Kidney (tissue), 14 donors: ENCODE measurements around the gene NDUFB4. TPM values are rescaled to one million over a fixed set of nuclear protein-coding genes. Genes with fewer than 3 reads are reported as not detected.
A peak's percentile ranks its signal among the peaks of the same experiment; 100 is the strongest.

Experiments
- DNase-seq, 5 donors: peaks; one replicate each; pipeline ENCODE4 v3.0.0-alpha.2; 2013 to 2020
- FAIRE-seq: peaks from 2 replicates; lab custom pipeline; 2012; peaks lifted over from hg19 to GRCh38; lab: Jason Lieb, UNC
- H3K27ac ChIP-seq, 2 donors: one replicate each; pipeline ENCODE4 v1.7.0; 2013; ENCODE audit warnings: low read depth in 2 of 2, low read length in 2 of 2, inconsistent platforms in 1 of 2
- H3K27me3 ChIP-seq: one replicate; pipeline ENCODE4 v1.7.1; 2013; ENCODE audit warnings: low read length, inconsistent platforms; ENCODE audit not compliant: control insufficient read depth, insufficient read depth
- H3K36me3 ChIP-seq, 3 donors: one replicate each; pipeline versions ENCODE4 v1.7.0 to v1.7.1; 2013; ENCODE audit warnings: low read length in 3 of 3, control low read depth in 1 of 3, inconsistent platforms in 1 of 3; ENCODE audit not compliant: insufficient read depth in 3 of 3, control insufficient read depth in 2 of 3
- H3K4me1 ChIP-seq, 3 donors: one replicate each; pipeline versions ENCODE4 v1.7.0 to v1.7.1; 2013; ENCODE audit warnings: low read length in 3 of 3, inconsistent platforms in 1 of 3, low read depth in 1 of 3; ENCODE audit not compliant: control insufficient read depth in 2 of 3, insufficient read depth in 2 of 3
- H3K4me3 ChIP-seq, 3 donors: one replicate each; pipeline versions ENCODE4 v1.7.0 to v1.8.1; 2013; ENCODE audit warnings: low read length in 3 of 3, control low read depth in 1 of 3, inconsistent platforms in 1 of 3
- H3K9ac ChIP-seq, 3 donors: one replicate each; pipeline versions ENCODE4 v1.7.0 to v1.7.1; 2013; ENCODE audit warnings: low read length in 3 of 3, control low read depth in 1 of 3, inconsistent platforms in 1 of 3
- H3K9me3 ChIP-seq, 3 donors: one replicate each; pipeline versions ENCODE4 v1.7.0 to v1.7.1; 2013; ENCODE audit warnings: low read length in 3 of 3, control low read depth in 1 of 3, inconsistent platforms in 1 of 3; ENCODE audit not compliant: control insufficient read depth in 2 of 3, insufficient read depth in 1 of 3
- intact Hi-C: fragments of 100-400 bp; cut with DNase I; formaldehyde crosslinking; loops from one replicate; pipeline ENCODE4 v1.11.1; 2022
- polyA plus RNA-seq: library from polyadenylated mRNA; stranded (reverse); fragments of 350-450 nt; fragmentation: Illumina TruSeq; extraction: RNeasy Lipid Tissue Mini Kit (QIAGEN cat#74804); gene quantifications from one replicate; pipeline ENCODE4 v1.2.3, GENCODE V29; 2014; ENCODE audit warnings: low read depth, low replicate concordance; ENCODE audit not compliant: insufficient read depth
- total RNA-seq: library from RNA; stranded (reverse); fragmentation: NEBNext Ultra II Directional; extraction: Animal tissue kit (Norgen Biotek cat#: 25700); gene quantifications from one replicate; pipeline ENCODE4 v1.2.1, GENCODE V29; 2021
- TF ChIP-seq, protein P1 (sequence below): IDR thresholded peaks from 3 replicates; pipeline ENCODE4 v1.5.1; 2012; ENCODE audit warnings: mild to moderate bottlenecking, moderate library complexity, borderline replicate concordance; ENCODE audit not compliant: insufficient read depth; ENCODE audit errors: extremely low read depth
- donor health status: control.
- donor health status: control.
- donor health status: control.
- donor health status: control.
- donor health status: control.
- donor health status: DM: yes; HTN: yes; CAD: no.
- donor health status: Normal renal cell carcinoma (clear cell type).

NDUFB4 gene
- total and polyA plus RNA-seq, 2 donors from 2014 or later: 109 to 457 TPM

DNA sequence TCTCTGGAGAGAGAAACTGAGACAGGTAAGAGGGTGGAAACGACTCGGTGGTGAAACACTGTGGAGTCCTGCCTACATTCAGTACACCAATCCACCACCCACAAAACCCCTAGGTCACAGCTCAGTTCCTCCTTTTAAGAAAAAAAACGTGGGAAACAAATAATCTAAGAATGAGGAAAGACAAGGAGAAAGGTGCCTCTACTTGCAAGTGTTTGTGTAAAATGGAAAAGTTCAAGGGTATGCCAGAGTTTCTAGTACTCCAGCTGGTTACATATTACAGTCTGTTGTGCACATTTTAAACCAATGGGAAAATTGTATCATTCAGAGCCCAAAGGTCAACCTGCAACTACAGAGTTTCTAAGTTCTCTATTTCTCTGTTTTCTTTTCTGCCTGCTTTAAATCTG is 53.7 kb downstream of the NDUFB4 start:
- Histone ChIP-seq H3K4me1 (peaks cover 0 to 13% (median 3%) of the 10 kb centered on the region in 3 donors), H3K9ac (no peak overlapping the region), H3K4me3 (peak overlapping the region in 1 of 3 donors; percentile 24), H3K36me3 (peaks cover 0 to 25% (median 0%) of the 10 kb centered on the region in 3 donors), H3K27ac (peak overlapping the region; percentile 74 to 75), H3K27me3 (no peaks in the 10 kb centered on the region), H3K9me3 (no peaks in the 10 kb centered on the region)
- FAIRE-seq: peak; percentile 87
- intact Hi-C loops: no loop called here
- TF ChIP-seq, protein P1, sequence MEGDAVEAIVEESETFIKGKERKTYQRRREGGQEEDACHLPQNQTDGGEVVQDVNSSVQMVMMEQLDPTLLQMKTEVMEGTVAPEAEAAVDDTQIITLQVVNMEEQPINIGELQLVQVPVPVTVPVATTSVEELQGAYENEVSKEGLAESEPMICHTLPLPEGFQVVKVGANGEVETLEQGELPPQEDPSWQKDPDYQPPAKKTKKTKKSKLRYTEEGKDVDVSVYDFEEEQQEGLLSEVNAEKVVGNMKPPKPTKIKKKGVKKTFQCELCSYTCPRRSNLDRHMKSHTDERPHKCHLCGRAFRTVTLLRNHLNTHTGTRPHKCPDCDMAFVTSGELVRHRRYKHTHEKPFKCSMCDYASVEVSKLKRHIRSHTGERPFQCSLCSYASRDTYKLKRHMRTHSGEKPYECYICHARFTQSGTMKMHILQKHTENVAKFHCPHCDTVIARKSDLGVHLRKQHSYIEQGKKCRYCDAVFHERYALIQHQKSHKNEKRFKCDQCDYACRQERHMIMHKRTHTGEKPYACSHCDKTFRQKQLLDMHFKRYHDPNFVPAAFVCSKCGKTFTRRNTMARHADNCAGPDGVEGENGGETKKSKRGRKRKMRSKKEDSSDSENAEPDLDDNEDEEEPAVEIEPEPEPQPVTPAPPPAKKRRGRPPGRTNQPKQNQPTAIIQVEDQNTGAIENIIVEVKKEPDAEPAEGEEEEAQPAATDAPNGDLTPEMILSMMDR: no peak
- DNase-seq: peak in 2 of 5 donors; percentile 16 to 17

DNA sequence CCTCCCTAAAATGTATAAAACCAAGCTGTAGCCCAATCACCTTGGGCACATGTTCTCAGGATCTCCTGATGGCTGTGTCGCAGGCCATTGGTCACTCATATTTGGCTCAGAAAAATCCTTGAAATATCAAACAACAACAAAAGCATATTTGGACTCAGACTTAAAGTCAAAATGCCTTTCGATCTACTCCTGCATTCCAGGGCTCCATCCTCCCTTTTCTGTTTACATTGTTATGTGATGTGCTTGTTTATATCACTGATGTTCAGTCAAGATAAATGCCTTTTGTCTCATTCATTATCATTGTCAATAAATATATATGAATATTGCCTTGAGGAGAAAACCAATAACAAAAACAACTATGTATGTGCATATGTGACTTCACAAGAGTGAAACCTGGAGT is 54.2 kb downstream of the NDUFB4 start:
- TF ChIP-seq, protein P1: no peak
- H3K27me3 ChIP-seq: no peaks in the 10 kb centered on the region

More for the DNA sequence above, 54.2 kb downstream of the NDUFB4 start:
- intact Hi-C loops: no loop called here
- Histone ChIP-seq H3K4me3 (peak overlapping the region in 2 of 3 donors; percentile 14 to 24), H3K4me1 (peaks cover 0 to 13% (median 3%) of the 10 kb centered on the region in 3 donors), H3K9me3 (no peaks in the 10 kb centered on the region), H3K9ac (no peak overlapping the region), H3K27ac (peak overlapping the region; percentile 47 to 51), H3K36me3 (peaks cover 0 to 21% (median 0%) of the 10 kb centered on the region in 3 donors)
- FAIRE-seq: no peak
- DNase-seq: no peak

Other genes starting within 250 kb of the NDUFB4 start
- 23.1 TPM for gene LRRC58, start 247.0 kb upstream of the NDUFB4 start, total RNA-seq
- 6.4 TPM for gene LRRC58, start 247.0 kb upstream of the NDUFB4 start, polyA plus RNA-seq
- gene FSTL1, start 145.3 kb upstream of the NDUFB4 start, total RNA-seq: 193 TPM
- 31.1 TPM for gene FSTL1, start 145.3 kb upstream of the NDUFB4 start, polyA plus RNA-seq
- gene HGD, start 85.9 kb downstream of the NDUFB4 start, total RNA-seq: 72.0 TPM
- 251 TPM for gene HGD, start 85.9 kb downstream of the NDUFB4 start, polyA plus RNA-seq
- 30.1 TPM for gene RABL3, start 146.2 kb downstream of the NDUFB4 start, total RNA-seq
- gene RABL3, start 146.2 kb downstream of the NDUFB4 start, polyA plus RNA-seq: 16.9 TPM
- gene GTF2E1, start 146.4 kb downstream of the NDUFB4 start, total RNA-seq: 19.4 TPM
- 5.4 TPM for gene GTF2E1, start 146.4 kb downstream of the NDUFB4 start, polyA plus RNA-seq